Choroid plexus epithelial cell (primary cell): Measurements from ENCODE around the gene NOTCH2.

Source experiments
- DNase-seq: peaks from one replicate; pipeline ENCODE4 v3.0.0-alpha.2; 2010; ENCODE audit warnings: low read depth
- H3K4me3 ChIP-seq: 2 replicates; pipeline ENCODE4 v1.5.1; 2011; ENCODE audit warnings: low read depth, mild to moderate bottlenecking, control low read depth, low read length, moderate library complexity
- CTCF ChIP-seq: conservative IDR thresholded peaks from 2 replicates; pipeline ENCODE4 v1.5.1; 2011; ENCODE audit warnings: low read depth, mild to moderate bottlenecking, control low read depth, inconsistent platforms, low read length, moderate library complexity

Gene NOTCH2

GRCh38 chr1:119964673-119965363 is 104.6 kb downstream of the NOTCH2 start:
- peak; percentile 80 for DNase-seq
- H3K4me3 ChIP-seq = no peak overlapping the region

GRCh38 chr1:119962296-119962968 is 107.0 kb downstream of the NOTCH2 start:
- H3K4me3 ChIP-seq = no peak overlapping the region
- DNase-seq = no peak
- no peak for TF ChIP-seq CTCF

More at GRCh38 chr1:119964673-119965363, 104.6 kb downstream of the NOTCH2 start:
- TF ChIP-seq CTCF = no peak

GRCh38 chr1:119960501-119960900 is 109.0 kb downstream of the NOTCH2 start:
- TF ChIP-seq CTCF = no peak
- DNase-seq = no peak
- H3K4me3 ChIP-seq = no peak overlapping the region

GRCh38 chr1:119959268-119960220 is 109.9 kb downstream of the NOTCH2 start:
- H3K4me3 ChIP-seq = no peak overlapping the region
- no peak for TF ChIP-seq CTCF
- DNase-seq = peak; percentile 46

GRCh38 chr1:119958223-119958622 is 111.2 kb downstream of the NOTCH2 start:
- TF ChIP-seq CTCF = no peak
- H3K4me3 ChIP-seq = no peak overlapping the region
- no peak for DNase-seq

- TF ChIP-seq CTCF = no peak
- no peak for DNase-seq
- H3K4me3 ChIP-seq = no peak overlapping the region
Observed at GRCh38 chr1:119956306-119956705, 113.2 kb downstream of the NOTCH2 start.
